ENCODE results near the gene SHISA2.

Gene SHISA2

GRCh38 chr13:26048741-26049140 is 3.1 kb downstream of the SHISA2 start:
- no peak for DNase-seq (ENCODE audit: low read depth, low spot score)

DNA sequence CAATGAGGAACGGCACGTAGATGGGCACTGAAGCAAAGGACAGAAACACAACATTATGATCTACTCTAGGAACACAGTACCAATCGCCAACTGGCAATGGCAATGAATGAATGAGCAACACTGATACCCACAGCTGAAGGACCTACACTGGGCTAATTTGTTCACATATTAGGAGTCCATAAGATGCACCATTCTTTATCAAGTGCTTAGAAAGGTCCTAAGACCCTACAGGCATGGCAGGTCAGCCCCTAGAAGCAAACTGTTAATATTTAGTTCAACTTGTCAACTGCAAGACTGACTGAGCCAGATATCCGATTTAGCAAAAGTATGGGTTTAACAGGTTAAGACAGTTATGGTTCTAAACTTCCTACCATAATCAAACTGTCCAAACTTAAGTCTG is 4.8 kb downstream of the SHISA2 start:
- DNase-seq (ENCODE audit: low read depth, low spot score): no peak

DNA sequence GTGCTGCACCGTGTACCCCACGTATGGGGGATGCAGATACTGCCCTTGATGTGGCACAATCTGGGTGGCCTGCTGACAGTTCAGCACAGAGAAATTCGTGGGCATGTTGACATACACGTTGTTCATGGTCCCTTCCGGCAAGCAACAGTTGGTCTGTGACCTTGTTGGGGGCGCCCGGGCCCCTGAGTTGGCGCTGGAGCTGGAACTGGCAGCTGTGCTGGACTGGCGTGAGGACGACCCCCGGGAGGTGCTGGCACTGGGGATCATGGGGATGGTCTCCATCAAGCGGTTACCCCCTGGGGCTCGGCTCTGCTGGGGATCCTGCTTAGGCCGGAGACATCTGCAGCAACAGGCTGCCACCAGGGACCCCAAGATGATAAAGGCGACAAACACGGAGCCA is 5.2 kb downstream of the SHISA2 start:
- no peak for DNase-seq (ENCODE audit: low read depth, low spot score)

DNA sequence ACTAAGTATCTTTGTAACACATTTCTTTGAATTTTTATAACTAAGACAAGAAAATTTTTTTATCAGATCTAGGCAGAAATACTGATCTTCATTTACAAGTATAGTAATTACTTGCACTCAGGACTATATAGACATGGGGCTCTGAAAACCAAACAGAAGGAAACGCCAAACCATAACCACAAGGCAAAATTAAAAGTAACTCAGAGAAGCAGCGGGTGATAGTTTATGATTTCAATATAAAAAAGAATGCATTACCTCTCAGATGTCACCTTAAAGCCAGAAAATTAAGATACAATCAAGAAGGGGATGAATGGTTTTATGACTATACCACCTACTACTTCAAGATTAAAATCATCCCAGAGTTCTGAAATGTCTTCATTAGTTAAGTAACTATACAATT is 6.7 kb downstream of the SHISA2 start:
- no peak for DNase-seq (ENCODE audit: low read depth, low spot score)

DNA sequence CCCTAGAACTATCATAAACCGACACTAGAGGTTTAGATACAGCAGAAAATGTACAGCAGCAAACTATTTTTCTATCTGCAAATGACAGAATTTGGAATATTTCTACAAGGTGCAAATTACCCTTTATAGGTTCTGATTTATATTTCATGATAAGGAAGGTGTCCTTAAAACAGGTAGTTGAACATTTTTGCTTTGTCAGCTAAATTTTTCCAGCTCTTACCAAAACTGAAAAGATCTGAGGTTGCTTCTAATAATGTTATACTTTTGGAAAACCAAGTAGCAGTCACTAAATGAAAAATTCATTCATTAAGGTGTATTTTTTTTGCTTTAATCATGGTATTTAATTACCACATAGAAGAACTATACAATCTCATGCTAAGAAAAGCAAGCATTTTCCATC is 9.0 kb downstream of the SHISA2 start:
- DNase-seq (ENCODE audit: low read depth, low spot score): no peak

DNA sequence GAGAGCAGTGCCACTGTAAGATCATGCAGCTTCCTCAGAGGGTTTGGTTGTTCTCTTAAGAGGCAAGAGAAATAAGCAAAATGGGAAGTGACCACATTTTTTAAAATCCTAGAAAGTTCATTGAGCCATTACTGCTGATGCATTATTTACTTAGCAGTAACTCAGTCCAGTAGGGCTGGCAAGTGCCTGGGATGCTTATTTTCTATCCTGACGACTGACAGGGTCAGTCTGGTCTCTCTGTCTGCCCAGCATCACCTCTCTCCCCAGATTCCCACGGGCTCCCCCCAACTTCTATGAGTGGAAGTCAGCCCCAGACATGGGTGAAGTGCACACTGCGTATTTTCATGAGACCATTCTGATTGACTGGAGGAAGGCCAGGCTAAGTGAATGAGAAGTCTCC is 10.4 kb downstream of the SHISA2 start:
- DNase-seq (ENCODE audit: low read depth, low spot score): no peak

DNA sequence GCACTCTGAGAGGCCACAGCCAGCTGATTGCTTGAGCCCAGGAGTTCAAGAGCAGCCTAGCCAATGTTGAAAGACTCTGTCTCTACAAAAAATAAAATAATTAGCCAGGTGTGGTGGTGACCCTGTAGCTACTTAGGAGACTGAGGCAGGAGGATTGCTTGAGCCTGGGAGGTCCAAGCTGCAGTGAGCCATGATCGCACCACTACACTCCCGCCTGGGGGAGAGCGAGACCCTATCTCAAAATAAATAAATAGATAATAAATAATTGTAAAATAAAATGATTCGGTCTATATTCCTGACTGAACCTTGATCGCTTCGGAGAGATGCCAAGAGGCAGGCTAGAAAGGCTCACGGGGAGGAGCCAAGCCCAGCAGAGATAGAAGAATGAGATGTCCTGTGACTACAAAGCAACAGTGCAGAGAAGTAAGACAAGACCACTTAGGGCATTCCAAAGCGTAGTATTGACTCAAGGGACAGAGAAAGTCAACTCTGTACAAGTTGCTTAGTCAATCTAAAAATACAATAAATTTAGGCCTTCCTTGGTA is 12.8 kb downstream of the SHISA2 start:
- DNase-seq (ENCODE audit: low read depth, low spot score): no peak

- DNase-seq (ENCODE audit: low read depth, low spot score): peak; percentile 75
These were observed 14.5 kb downstream of the SHISA2 start for GRCh38 chr13:26037302-26037701.

DNA sequence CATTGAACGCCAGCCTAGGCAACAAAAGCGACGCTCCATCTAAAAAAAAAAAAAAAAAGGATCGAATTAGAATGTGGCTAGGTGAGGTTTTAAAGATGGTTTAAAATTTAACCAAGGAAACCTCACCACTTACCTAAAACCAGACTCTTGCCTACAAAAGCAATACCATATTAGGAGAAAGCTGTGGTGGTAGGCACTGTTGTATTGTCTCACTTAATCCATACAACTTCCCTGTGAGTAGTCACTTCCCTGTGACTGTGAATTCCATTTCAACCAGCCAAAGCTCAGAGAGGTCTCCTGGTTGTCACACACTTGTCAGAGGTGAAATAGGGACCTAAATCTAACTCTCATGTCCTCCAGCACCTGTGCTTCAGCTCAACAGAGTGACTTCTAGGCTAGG is 15.4 kb downstream of the SHISA2 start:
- no peak for DNase-seq (ENCODE audit: low read depth, low spot score)

- no peak for DNase-seq (ENCODE audit: low read depth, low spot score)
These were observed 17.8 kb downstream of the SHISA2 start for GRCh38 chr13:26034018-26034417.

GRCh38 chr13:26030331-26030730 is 21.5 kb downstream of the SHISA2 start:
- DNase-seq (ENCODE audit: low read depth, low spot score): no peak

DNA sequence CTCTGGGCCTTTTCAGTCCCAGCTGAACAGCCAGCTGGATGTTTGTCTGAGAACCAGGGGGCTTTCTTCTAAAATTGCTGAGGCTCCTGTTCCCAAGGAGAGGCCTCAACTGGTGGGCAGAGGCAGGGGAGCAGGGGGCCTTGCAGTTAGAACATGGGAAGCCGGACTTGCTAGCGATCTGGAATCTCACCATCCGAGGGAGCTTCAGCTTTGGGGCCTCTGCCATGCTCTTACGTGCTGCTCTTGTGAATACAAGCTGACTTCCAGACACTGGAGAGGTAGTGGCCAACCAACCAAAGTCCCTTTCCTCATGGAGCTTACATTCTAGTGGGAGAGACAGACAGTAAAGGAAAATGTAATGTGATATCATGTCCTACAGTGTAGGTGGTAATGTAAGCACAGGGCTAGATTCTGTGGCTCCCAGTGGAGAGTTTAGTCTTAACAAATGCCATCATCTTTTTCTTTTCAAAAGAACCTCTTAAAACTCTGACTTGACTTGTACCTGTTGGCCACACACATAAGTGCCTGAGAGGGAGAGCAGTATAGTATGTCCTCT is 22.2 kb downstream of the SHISA2 start:
- DNase-seq (ENCODE audit: low read depth, low spot score): no peak

- DNase-seq (ENCODE audit: low read depth, low spot score): no peak
These were observed 25.6 kb downstream of the SHISA2 start for GRCh38 chr13:26026211-26026610.

DNA sequence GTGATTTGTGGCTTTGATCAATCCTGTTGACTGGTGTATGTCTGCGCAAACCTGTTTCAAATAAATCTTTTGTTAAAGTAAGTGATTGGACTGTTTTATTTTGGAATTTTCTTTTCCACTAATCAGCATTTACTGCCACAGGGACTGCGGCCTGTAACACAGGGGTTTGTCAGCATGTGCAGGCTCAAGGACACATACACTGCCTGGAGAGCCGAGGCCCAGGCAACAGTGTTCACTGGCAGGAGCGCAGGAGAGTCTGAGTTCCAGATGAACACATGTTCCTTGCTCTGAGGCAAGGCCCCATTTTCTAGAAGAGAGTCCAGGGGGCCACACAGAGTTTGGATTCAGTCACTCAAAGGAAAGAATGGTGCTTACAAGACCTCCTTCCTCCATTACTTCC is 26.0 kb downstream of the SHISA2 start:
- DNase-seq (ENCODE audit: low read depth, low spot score): no peak

GRCh38 chr13:26025196-26025595 is 26.6 kb downstream of the SHISA2 start:
- no peak for DNase-seq (ENCODE audit: low read depth, low spot score)

- peak; percentile 37 for DNase-seq (ENCODE audit: low read depth, low spot score)
These were observed 27.3 kb downstream of the SHISA2 start for GRCh38 chr13:26024558-26024957.

- DNase-seq (ENCODE audit: low read depth, low spot score): peak; percentile 84
These were observed 29.1 kb downstream of the SHISA2 start for GRCh38 chr13:26022538-26023292.

DNA sequence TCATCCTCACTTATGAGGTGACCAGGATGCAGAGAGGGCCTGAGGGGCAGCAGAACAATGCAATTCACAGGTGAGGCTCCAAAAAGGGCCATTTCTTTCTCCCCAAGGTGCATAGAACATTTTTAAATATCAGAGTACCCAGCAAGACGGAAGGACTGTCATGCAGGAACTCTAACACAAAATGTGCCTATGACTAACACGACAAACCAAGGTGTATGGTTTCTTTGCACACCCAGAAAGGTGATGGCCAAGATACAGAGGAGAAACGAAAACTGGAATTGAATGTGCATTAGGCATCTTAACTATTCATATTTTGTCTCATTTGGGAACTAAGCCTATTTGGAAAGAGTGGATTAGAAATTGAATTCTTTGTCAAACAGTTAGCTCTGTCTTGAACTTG is 29.9 kb downstream of the SHISA2 start:
- no peak for DNase-seq (ENCODE audit: low read depth, low spot score)

DNA sequence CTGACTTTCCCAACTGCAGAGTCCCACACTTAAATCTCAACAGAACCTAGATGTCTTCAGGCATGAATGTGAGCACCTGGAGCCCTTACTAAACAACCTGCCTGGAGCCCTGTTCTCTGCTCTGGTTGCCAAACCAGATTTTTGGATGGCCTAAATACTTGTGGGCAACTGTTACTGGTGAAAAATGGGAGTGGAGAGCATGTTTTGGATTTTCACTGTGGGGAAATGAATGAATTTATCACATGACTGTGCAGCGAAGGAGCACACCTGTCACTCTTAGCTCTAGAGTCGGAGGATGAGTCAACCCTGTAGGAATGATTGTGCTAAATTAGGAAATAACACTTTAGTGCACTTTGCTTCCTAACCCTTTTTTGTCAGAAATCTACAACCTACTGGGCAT is 30.3 kb downstream of the SHISA2 start:
- DNase-seq (ENCODE audit: low read depth, low spot score): peak; percentile 33

DNA sequence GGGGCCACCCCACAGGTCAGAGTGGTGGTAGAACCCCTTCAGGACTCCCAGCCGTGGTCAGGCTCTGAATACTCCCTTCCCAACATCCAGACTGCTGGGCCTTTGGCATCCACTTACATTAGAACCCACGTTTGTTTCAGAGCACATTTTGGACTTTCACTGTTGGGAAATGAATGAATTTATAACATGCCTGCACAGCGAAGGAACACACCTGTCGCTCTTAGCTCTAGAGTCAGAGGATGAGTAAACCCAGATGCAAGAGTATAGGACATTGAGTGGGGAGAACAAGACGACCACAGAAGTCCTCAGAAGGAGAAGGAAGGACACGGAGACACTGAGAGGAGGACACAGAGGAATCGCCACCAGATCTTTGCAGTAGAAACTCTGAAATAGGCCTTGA is 30.9 kb downstream of the SHISA2 start:
- DNase-seq (ENCODE audit: low read depth, low spot score): no peak

- DNase-seq (ENCODE audit: low read depth, low spot score): no peak
These were observed 31.6 kb downstream of the SHISA2 start for GRCh38 chr13:26019881-26020870.

GRCh38 chr13:26019251-26019650 is 32.6 kb downstream of the SHISA2 start:
- no peak for DNase-seq (ENCODE audit: low read depth, low spot score)
